Measurements from ENCODE around the gene WDR47.

DNA sequence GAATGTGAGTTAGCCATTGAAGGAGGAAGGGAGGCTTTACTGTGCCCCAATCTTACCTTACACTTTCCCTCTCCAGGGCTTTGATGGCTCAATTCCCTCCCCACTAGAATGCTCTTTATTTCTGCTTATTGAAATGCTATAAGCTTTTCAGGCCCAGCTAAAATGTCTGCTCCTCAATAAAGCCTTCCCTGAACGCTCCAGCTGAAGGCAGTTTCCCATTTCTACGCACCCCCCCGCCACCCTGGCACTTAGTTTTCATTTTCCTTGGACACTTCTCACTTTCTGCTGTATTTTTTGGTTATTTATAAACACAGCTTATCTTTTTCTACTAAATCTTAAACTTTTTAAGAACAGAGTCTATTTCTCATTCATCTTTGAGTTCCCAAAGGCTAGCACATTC lies 41.6 kb upstream of the WDR47 start:
- TF ChIP-seq EP300 (IDR thresholded peaks at IDR 0.05) = no peak
- TF ChIP-seq, protein P1, sequence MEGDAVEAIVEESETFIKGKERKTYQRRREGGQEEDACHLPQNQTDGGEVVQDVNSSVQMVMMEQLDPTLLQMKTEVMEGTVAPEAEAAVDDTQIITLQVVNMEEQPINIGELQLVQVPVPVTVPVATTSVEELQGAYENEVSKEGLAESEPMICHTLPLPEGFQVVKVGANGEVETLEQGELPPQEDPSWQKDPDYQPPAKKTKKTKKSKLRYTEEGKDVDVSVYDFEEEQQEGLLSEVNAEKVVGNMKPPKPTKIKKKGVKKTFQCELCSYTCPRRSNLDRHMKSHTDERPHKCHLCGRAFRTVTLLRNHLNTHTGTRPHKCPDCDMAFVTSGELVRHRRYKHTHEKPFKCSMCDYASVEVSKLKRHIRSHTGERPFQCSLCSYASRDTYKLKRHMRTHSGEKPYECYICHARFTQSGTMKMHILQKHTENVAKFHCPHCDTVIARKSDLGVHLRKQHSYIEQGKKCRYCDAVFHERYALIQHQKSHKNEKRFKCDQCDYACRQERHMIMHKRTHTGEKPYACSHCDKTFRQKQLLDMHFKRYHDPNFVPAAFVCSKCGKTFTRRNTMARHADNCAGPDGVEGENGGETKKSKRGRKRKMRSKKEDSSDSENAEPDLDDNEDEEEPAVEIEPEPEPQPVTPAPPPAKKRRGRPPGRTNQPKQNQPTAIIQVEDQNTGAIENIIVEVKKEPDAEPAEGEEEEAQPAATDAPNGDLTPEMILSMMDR (IDR thresholded peaks at IDR 0.05) = no peak
- no peak for TF ChIP-seq POLR2AphosphoS5 (IDR thresholded peaks at IDR 0.05)
- TF ChIP-seq POLR2A (IDR thresholded peaks at IDR 0.05) = no peak
